GM12864 (cell line): ENCODE results near the gene H19.

ENCODE experiments used
- DNase-seq: peaks from one replicate; pipeline ENCODE4 v3.0.0-alpha.2; 2011; ENCODE audit warnings: low read depth
- H3K4me3 ChIP-seq: 2 replicates; pipeline ENCODE4 v1.5.1; 2011; ENCODE audit warnings: mild to moderate bottlenecking, low read depth, low read length, control low read depth
- CTCF ChIP-seq: IDR thresholded peaks from 2 replicates; pipeline ENCODE4 v1.5.1; 2011; ENCODE audit warnings: low read depth, mild to moderate bottlenecking, moderate library complexity, low read length, control low read depth, inconsistent platforms; ENCODE audit errors: missing control alignments

H19 gene

DNA sequence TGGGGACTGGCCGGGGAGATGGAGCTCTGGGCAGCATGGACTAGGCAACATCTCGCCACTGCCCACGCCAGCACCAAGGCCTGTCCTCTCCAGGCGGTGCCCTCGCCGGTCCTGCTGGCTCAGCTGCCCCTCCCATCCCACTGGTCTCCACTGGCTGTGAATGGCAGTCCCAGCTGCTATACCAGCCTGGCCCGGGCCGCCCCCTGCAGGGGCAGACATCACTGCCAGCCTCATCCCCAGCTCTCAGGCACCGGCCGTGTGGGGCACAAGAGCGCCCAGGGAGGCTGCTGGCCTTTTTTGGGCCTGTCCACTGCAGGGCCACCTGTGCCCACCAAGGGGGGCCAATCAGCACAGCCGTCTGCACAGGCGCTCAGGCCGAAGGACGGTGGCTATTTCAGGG lies 30.1 kb upstream of the H19 start:
- no peak for TF ChIP-seq CTCF
- DNase-seq, result no peak
- H3K4me3 ChIP-seq, result no peak overlapping the region

GRCh38 chr11:2015025-2015424 lies 17.4 kb upstream of the H19 start:
- no peak overlapping the region for H3K4me3 ChIP-seq
- no peak for TF ChIP-seq CTCF
- DNase-seq, result no peak

DNA sequence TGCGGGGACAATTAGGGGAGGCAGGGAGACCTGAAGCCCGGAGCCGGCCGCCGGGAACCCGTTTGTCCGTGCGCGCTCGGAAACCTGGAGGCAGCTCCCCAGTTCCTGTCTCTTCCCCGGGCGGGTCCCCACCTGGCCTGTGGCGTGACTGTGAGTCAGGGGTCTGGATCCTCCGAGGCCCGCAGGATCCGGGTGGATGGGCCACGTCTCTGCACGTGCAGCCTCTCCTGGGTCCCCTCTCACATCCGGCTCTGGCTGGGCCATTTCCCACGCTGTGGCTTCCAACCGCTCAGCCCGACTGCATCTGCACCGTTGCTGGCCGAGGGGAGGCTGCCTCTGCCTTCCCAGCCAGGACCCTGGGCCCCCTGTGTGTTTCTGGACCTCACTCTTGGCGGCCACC lies 14.8 kb upstream of the H19 start:
- TF ChIP-seq CTCF, result no peak
- DNase-seq, result no peak
- no peak overlapping the region for H3K4me3 ChIP-seq

DNA sequence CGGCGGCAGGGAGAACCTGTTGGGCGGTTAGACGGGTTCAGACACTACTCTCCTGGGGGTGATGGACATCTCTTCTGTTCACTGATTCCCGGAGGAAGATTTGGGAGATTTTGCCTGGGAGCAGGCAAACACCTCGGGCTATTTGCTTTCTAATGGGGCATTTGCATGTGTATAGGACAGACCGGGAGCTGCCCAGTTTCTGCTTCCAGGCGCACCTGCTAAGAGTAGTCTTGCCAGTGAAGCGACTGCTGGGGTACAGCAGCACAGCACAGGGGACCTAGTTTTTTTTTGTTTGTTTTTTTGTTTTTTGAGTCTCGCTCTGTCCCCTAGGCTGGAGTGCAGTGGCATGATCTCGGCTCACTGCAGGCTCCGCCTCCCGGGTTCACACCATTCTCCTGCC lies 6.8 kb upstream of the H19 start:
- H3K4me3 ChIP-seq, result no peak overlapping the region
- DNase-seq, result no peak
- no peak for TF ChIP-seq CTCF

DNA sequence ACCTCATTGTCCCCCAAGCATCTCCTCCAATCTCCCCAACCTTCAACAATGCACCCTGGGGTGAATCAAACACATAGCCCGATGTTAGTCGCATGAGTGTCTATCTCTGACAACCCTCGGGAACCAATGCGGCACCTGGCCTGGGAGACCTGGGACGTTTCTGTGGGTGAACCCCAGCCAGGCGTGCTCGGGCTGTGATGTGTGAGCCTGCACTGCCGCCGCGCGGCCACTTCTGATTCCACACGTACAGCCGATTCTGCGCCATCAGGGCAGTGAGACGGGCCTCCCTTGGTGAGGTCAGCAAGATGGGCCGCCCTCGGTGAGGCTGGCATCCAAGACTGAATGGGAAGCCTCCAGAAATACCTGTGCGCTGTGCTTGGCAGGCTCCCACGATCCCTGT lies 5.2 kb upstream of the H19 start:
- no peak overlapping the region for H3K4me3 ChIP-seq
- no peak for TF ChIP-seq CTCF
- no peak for DNase-seq

- no peak for TF ChIP-seq CTCF
- no peak for DNase-seq
- no peak overlapping the region for H3K4me3 ChIP-seq
These were observed 4.6 kb upstream of the H19 start for GRCh38 chr11:2002042-2002776.

DNA sequence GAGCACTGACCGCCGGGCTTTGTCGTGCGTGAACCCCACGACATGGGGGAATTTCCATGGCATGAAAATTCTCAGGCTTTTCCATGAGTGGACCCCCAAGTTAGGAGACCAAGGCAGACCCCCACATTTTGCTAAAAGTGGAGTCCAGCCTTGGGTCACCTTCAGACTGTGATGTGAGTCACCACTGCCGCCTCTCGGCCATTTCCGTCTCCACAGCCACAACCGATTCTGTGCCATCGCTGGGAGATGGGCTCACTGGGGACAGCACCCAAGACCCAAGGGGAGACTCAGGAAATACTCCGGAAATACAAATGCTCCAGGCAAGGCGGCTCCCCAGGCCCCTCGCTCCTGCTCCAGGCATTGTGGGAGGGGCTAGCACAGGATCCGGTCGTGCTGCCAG lies 1.2 kb upstream of the H19 start:
- DNase-seq, result no peak
- TF ChIP-seq CTCF, result no peak
- no peak overlapping the region for H3K4me3 ChIP-seq
